ENCODE results near the gene YBX2. TPM values are rescaled to one million over a fixed set of nuclear protein-coding genes. Genes with fewer than 3 reads are reported as not detected.

YBX2 gene
- total RNA-seq, 1 experiment from 2014 or later: 54.9 TPM

DNA sequence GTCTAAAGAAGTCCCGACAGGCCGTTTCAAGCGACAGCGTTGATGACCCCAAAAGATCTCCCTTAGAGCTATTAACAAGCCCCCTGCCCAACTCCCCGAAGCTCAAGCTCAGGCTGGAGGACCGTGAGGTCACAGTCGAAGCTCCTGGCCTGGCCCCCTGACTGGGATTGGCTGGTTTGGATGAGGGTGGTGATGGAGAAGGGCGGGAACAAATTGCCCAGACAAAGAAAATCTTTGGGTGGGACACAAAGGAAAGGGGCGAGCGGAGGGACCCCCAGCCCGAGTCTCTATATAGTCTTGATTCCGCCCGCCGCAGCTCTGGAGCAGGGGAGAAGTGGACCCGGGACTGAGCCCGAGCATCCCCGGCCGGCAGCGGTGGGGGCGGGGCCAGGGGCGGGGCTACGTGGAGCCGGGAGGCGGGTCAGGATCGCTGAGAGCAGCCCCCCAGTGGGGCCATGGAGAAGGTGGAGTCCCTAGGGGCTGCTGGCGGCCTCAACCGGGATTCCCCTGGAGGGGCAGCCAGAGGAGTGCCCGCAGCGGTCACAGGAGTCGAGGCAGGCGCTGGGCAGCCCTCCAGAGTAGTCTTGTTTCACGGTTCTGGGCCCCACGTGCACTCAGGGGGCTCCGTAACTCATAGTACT, 35.7 kb upstream of the YBX2 start:
- in situ Hi-C loops (cut with HindIII; ENCODE audit: low pct_unique_long_range_greater_than_20kb, low sequenced_read_pairs) (no loop called here), intact Hi-C loops (cut with micrococcal nuclease; ENCODE audit: unreplicated experiment) (no loop called here)
- BruUV-seq (replicated peaks): no TSS peak

DNA sequence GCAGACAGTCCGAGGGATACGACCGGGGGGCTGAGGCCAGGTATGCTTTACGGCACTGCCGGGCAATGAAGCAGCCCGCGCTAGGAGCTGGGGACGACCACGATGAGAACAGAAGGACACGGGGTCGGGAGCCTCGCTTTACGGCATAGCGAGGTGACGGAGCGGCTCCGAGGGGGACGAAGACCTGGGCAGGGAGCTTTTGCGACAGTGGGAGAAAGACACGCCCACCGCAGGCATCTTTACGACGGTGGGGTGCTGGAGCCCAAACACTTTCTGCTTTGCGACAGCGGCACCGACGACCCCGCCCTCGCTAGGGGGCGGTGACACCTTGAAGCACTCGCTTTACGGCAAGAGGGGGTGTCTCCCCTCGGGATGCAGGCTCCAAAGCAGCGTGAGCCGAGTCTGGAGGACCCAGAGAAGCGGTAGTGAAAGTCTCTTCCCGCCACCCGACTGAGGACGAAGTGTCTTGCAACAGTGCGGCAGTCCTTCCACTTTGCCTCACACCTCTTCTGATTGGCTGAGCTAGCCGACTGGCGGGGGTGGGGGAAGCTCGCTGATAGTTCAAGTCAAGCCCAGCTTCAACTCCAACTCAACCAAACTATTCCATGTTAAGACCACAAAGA, 35.0 kb upstream of the YBX2 start:
- ChIA-PET POLR2A (interaction anchor here (0.5 to 1.1 kb wide), 6 partner anchors 16 to 698 kb away, joined by 3 to 5 read pairs (median 3); partner anchors contain the start of gene ZBTB4), CTCF (interaction anchor here (0.6 to 0.7 kb wide), 4 partner anchors 17 to 189 kb away, joined by 3 to 5 read pairs (median 3); no protein-coding TSS in a partner anchor)
- Histone ChIP-seq H3K27me3 (ENCODE audit: control insufficient read depth, insufficient read depth, low read length) (no peaks in the 10 kb centered on the region), H3K4me1 (ENCODE audit: control insufficient read depth, insufficient read depth, low read length) (peaks cover 7% of the 10 kb centered on the region), H3K36me3 (ENCODE audit: control insufficient read depth, insufficient read depth, low read length) (no peaks in the 10 kb centered on the region; the same call in 1 of the 2 replicates), H3K4me3 (ENCODE audit: low read depth in 2 of 2, low read length in 2 of 2) (peak overlapping the region; percentile 81 to 90), H3K27ac (ENCODE audit: low read length) (peak overlapping the region; percentile 89), H3K9me3 (ENCODE audit: control insufficient read depth, insufficient read depth, low read depth, low read length) (no peaks in the 10 kb centered on the region)
- in situ Hi-C loops (cut with HindIII; ENCODE audit: low pct_unique_long_range_greater_than_20kb, low sequenced_read_pairs): no loop called here
- TF ChIP-seq TCF7L2 (IDR thresholded peaks at IDR 0.05; ENCODE audit: low read depth, low read length): no peak
- peak; percentile 49; the same call in 1 of the 2 replicates for TF ChIP-seq SIN3A (IDR thresholded peaks at IDR 0.05; ENCODE audit: borderline replicate concordance, insufficient read depth, low read depth, low read length)
- peak; percentile 75; the same call in 1 of the 2 replicates for TF ChIP-seq POLR2AphosphoS5 (IDR thresholded peaks at IDR 0.05; ENCODE audit: low read depth, low read length)
- TF ChIP-seq, protein P1, sequence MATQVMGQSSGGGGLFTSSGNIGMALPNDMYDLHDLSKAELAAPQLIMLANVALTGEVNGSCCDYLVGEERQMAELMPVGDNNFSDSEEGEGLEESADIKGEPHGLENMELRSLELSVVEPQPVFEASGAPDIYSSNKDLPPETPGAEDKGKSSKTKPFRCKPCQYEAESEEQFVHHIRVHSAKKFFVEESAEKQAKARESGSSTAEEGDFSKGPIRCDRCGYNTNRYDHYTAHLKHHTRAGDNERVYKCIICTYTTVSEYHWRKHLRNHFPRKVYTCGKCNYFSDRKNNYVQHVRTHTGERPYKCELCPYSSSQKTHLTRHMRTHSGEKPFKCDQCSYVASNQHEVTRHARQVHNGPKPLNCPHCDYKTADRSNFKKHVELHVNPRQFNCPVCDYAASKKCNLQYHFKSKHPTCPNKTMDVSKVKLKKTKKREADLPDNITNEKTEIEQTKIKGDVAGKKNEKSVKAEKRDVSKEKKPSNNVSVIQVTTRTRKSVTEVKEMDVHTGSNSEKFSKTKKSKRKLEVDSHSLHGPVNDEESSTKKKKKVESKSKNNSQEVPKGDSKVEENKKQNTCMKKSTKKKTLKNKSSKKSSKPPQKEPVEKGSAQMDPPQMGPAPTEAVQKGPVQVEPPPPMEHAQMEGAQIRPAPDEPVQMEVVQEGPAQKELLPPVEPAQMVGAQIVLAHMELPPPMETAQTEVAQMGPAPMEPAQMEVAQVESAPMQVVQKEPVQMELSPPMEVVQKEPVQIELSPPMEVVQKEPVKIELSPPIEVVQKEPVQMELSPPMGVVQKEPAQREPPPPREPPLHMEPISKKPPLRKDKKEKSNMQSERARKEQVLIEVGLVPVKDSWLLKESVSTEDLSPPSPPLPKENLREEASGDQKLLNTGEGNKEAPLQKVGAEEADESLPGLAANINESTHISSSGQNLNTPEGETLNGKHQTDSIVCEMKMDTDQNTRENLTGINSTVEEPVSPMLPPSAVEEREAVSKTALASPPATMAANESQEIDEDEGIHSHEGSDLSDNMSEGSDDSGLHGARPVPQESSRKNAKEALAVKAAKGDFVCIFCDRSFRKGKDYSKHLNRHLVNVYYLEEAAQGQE (IDR thresholded peaks at IDR 0.05; ENCODE audit: insufficient read depth in 1 of 2, low read depth in 2 of 2, low read length in 1 of 2): no peak; a peak in 1 of 4 replicates
- ATAC-seq (peak; percentile 84), DNase-seq (ENCODE audit: low read depth, low spot score) (peak; percentile 96)
- no TSS peak for BruUV-seq (replicated peaks)
- intact Hi-C loops (cut with micrococcal nuclease; ENCODE audit: unreplicated experiment): no loop called here

More for the DNA sequence above, 35.7 kb upstream of the YBX2 start:
- POLR2A ChIA-PET: interaction anchor here (0.6 to 1.1 kb wide), 4 partner anchors 17 to 697 kb away, joined by 3 to 5 read pairs (median 3); no protein-coding TSS in a partner anchor
- Histone ChIP-seq H3K4me1 (ENCODE audit: control insufficient read depth, insufficient read depth, low read length) (peaks cover 7% of the 10 kb centered on the region), H3K9me3 (ENCODE audit: control insufficient read depth, insufficient read depth, low read depth, low read length) (no peaks in the 10 kb centered on the region), H3K4me3 (ENCODE audit: low read depth in 2 of 2, low read length in 2 of 2) (peak overlapping the region; percentile 81 to 90), H3K27ac (ENCODE audit: low read length) (peak overlapping the region; percentile 89), H3K27me3 (ENCODE audit: control insufficient read depth, insufficient read depth, low read length) (no peaks in the 10 kb centered on the region), H3K36me3 (ENCODE audit: control insufficient read depth, insufficient read depth, low read length) (no peaks in the 10 kb centered on the region; the same call in 1 of the 2 replicates)
- DNase-seq (ENCODE audit: low read depth, low spot score): no peak
- CTCF ChIA-PET: interaction anchor here (0.6 to 0.7 kb wide), 2 partner anchors 17 to 21 kb away, joined by 3 read pairs; no protein-coding TSS in a partner anchor
- TF ChIP-seq TCF7L2 (IDR thresholded peaks at IDR 0.05; ENCODE audit: low read depth, low read length) (no peak), POLR2AphosphoS5 (IDR thresholded peaks at IDR 0.05; ENCODE audit: low read depth, low read length) (0 out of 2 replicates have a peak, but pooled peaks have one; percentile 38)
- peak; percentile 90 for ATAC-seq

DNA sequence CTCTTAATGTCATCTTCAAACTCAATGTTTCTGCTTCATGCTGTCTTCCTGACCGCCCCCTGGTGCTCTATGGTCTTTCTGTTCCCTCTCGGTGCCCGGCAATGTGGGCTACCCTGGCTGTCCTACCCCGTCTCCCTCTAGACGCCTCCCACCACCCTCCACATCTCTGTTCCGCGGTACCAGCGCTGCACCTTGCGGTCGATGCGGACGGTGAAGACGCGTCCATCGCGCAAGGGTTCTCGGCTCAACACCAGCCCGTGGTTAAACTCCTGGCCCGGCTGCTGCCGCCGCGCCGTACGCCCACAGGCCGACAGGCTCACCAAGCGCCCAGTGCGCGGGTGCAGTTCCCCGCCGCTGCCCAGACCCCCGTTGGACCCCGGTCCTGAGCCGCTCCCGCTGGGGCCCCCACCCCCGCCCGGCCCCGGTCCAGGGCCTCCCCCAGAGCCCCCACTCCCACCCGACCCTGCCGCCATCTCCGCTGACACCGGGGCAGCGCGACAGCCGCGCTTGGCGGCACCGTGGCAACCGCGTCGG, 34.5 kb upstream of the YBX2 start, which contains the start of gene NEURL4:
TSS of gene NEURL4 (minus strand) at position 496 of the 534 bp plus-strand sequence. CDS start at position 473, 23 bp downstream.
- H3K9me3 ChIP-seq (ENCODE audit: control insufficient read depth, insufficient read depth, low read depth, low read length): no peaks in the 10 kb centered on the region
- intact Hi-C loops (cut with micrococcal nuclease; ENCODE audit: unreplicated experiment) (no loop called here), in situ Hi-C loops (cut with HindIII; ENCODE audit: low pct_unique_long_range_greater_than_20kb, low sequenced_read_pairs) (no loop called here)
- peak within 1 kb of the TSS; percentile 81 to 90 for H3K4me3 ChIP-seq (ENCODE audit: low read depth in 2 of 2, low read length in 2 of 2)
- POLR2A ChIA-PET: interaction anchor here (0.9 kb wide), 1 partner anchor 21 kb away, joined by 3 read pairs; no protein-coding TSS in a partner anchor
- TF ChIP-seq SIN3A (IDR thresholded peaks at IDR 0.05; ENCODE audit: borderline replicate concordance, insufficient read depth, low read depth, low read length): no peak
- H3K4me1 ChIP-seq (ENCODE audit: control insufficient read depth, insufficient read depth, low read length): peaks cover 7% of the 10 kb centered on the region
- DNase-seq (ENCODE audit: low read depth, low spot score): no peak
- no peaks in the 10 kb centered on the region; the same call in 1 of the 2 replicates for H3K36me3 ChIP-seq (ENCODE audit: control insufficient read depth, insufficient read depth, low read length)
- peak; percentile 35 for ATAC-seq
- no peaks in the 10 kb centered on the region for H3K27me3 ChIP-seq (ENCODE audit: control insufficient read depth, insufficient read depth, low read length)
- CTCF ChIA-PET: interaction anchor here (0.6 to 0.7 kb wide), 2 partner anchors 39 to 190 kb away, joined by 3 to 5 read pairs; no protein-coding TSS in a partner anchor
- H3K27ac ChIP-seq (ENCODE audit: low read length): peak within 1 kb of the TSS; percentile 90
- BruUV-seq (replicated peaks): no TSS peak

All from Panc1 (cell line).